Psoas muscle (tissue), 8 donors: Measurements from ENCODE around the gene FAF2. TPM values are rescaled to one million over a fixed set of nuclear protein-coding genes. Genes with fewer than 3 reads are reported as not detected.

ENCODE experiments used
- ATAC-seq, 4 donors: fragments of 200-7000 bp; cut with Tn5 transposase; one replicate each; pipeline ENCODE4 v1.9.1; 2020; ENCODE audit warnings: moderate library complexity in 3 of 4, mild to moderate bottlenecking in 2 of 4
- DNase-seq, 2 donors: peaks; one replicate each; pipeline ENCODE4 v3.0.0-alpha.2; 2020
- H3K27ac ChIP-seq: fragments of 200-600 bp; one replicate; pipeline ENCODE4 v1.8.0; 2022
- H3K27me3 ChIP-seq, 3 donors: fragments of 200-600 bp in 1 of 3; one replicate each; pipeline versions ENCODE4 v1.6.1 to v1.8.0; 2013 to 2022; ENCODE audit warnings: low read length in 2 of 3, mild to moderate bottlenecking in 2 of 3, moderate library complexity in 1 of 3; ENCODE audit not compliant: insufficient read depth in 3 of 3
- H3K36me3 ChIP-seq, 2 donors: fragments of 200-600 bp in 1 of 2; one replicate each; pipeline versions ENCODE4 v1.6.1 to v1.8.0; 2013 to 2022; ENCODE audit warnings: low read depth in 1 of 2, mild to moderate bottlenecking in 1 of 2, moderate library complexity in 1 of 2; ENCODE audit not compliant: insufficient read depth in 1 of 2
- H3K4me1 ChIP-seq: fragments of 200-600 bp; one replicate; pipeline ENCODE4 v1.8.0; 2022
- H3K4me3 ChIP-seq: fragments of 200-600 bp; one replicate; pipeline ENCODE4 v1.8.0; 2022; ENCODE audit warnings: mild to moderate bottlenecking
- H3K9me3 ChIP-seq: fragments of 200-600 bp; one replicate; pipeline ENCODE4 v1.8.0; 2022
- CTCF ChIP-seq: fragments of 200-600 bp; IDR thresholded peaks from one replicate; pipeline ENCODE4 v1.8.0; 2022; ENCODE audit warnings: antibody characterized with exemption
- WGBS, 3 donors: extraction: QIAGEN DNeasy Blood & Tissue Kit; methylation state at CpG; one replicate each; pipeline versions ENCODE4 v1.1.6 to v1.1.7; 2013; 5-methylcytosine and 5-hydroxymethylcytosine counted together
- intact Hi-C, 2 donors: fragments of 100-400 bp; cut with DNase I; formaldehyde crosslinking; loops; one replicate each; pipeline versions ENCODE4 v1.11.0 to v1.14.2; 2022
- polyA plus RNA-seq, 3 donors: library from polyadenylated mRNA; stranded (reverse); fragments of 200-250 nt; gene quantifications; one replicate each; pipeline ENCODE4 v1.2.3, GENCODE V29; 2013
- total RNA-seq, 4 donors: library from RNA; stranded (reverse); fragmentation: NEBNext Ultra II Directional in 2 of 4; extraction: Animal tissue kit (Norgen Biotek cat#: 25700) in 2 of 4; gene quantifications; one replicate each; pipeline versions ENCODE4 v1.2.1 to v1.2.4, GENCODE V29; 2021 to 2023
- donor health status: healthy with polysubstance abuse.
- donor health status: DM: no; HTN: no; CAD: no; lungs with moderate emphysema.
- donor health status: Bipolar disorder and iron deficiency.
- donor health status: healthy.
- donor health status: DM: yes; HTN: yes; CAD: no.
- donor health status: DM: no; HTN: no; CAD: no.
- donor health status: DM: no; HTN: no; CAD: no.
- donor health status: DM: yes; HTN: yes; CAD: no.

Gene FAF2
- total and polyA plus RNA-seq, 7 donors = 8.4 to 22.8 (median 14.7) TPM

- no peak overlapping the region for H3K4me3 ChIP-seq
- H3K27me3 ChIP-seq = no peaks in the 10 kb centered on the region
- H3K27ac ChIP-seq = no peak overlapping the region
- H3K9me3 ChIP-seq = no peaks in the 10 kb centered on the region
- H3K36me3 ChIP-seq = no peaks in the 10 kb centered on the region
- DNase-seq (no peak), ATAC-seq (no peak)
- H3K4me1 ChIP-seq = no peaks in the 10 kb centered on the region
- no peak for TF ChIP-seq CTCF
- intact Hi-C loops = no loop called here
- WGBS, 3 donors = 89 to 100% (median 100%) methylated on average over 1 of the region's 1 CpG
These were observed 23.0 kb upstream of the FAF2 start for GRCh38 chr5:176425138-176425537.

- no peaks in the 10 kb centered on the region for H3K4me1 ChIP-seq
- H3K9me3 ChIP-seq = no peaks in the 10 kb centered on the region
- H3K4me3 ChIP-seq = no peak overlapping the region
- H3K27ac ChIP-seq = no peak overlapping the region
- no peaks in the 10 kb centered on the region for H3K36me3 ChIP-seq
- 81 to 91% (median 85%) methylated on average over 1 of the region's 1 CpG for WGBS, 3 donors
- H3K27me3 ChIP-seq = no peaks in the 10 kb centered on the region
- DNase-seq (no peak), ATAC-seq (no peak)
- no peak for TF ChIP-seq CTCF
- intact Hi-C loops = no loop called here
These were observed 22.4 kb upstream of the FAF2 start for GRCh38 chr5:176425791-176426190.

- Histone ChIP-seq H3K27me3 (no peaks in the 10 kb centered on the region), H3K36me3 (no peaks in the 10 kb centered on the region), H3K9me3 (no peaks in the 10 kb centered on the region), H3K4me3 (no peak overlapping the region), H3K4me1 (no peaks in the 10 kb centered on the region), H3K27ac (no peak overlapping the region)
- ATAC-seq (no peak), DNase-seq (no peak)
- intact Hi-C loops = no loop called here
- WGBS, 3 donors = 58 to 82% (median 73%) methylated on average over 1 of the region's 1 CpG
- no peak for TF ChIP-seq CTCF
These were observed 21.3 kb upstream of the FAF2 start for GRCh38 chr5:176426876-176427275.

GRCh38 chr5:176427971-176428370, 20.2 kb upstream of the FAF2 start:
- no peak for DNase-seq
- H3K27ac ChIP-seq = no peak overlapping the region
- H3K4me3 ChIP-seq = no peak overlapping the region
- H3K4me1 ChIP-seq = no peaks in the 10 kb centered on the region
- no peaks in the 10 kb centered on the region for H3K9me3 ChIP-seq
- TF ChIP-seq CTCF = no peak
- H3K36me3 ChIP-seq = no peaks in the 10 kb centered on the region
- no peak for ATAC-seq
- WGBS, 3 donors = 68 to 81% (median 78%) methylated on average over 4 of the region's 4 CpGs
- no peaks in the 10 kb centered on the region for H3K27me3 ChIP-seq
- intact Hi-C loops = no loop called here

GRCh38 chr5:176429972-176430371, 18.2 kb upstream of the FAF2 start:
- no peaks in the 10 kb centered on the region for H3K36me3 ChIP-seq
- no peak for DNase-seq
- no peaks in the 10 kb centered on the region for H3K9me3 ChIP-seq
- no peak for TF ChIP-seq CTCF
- H3K27ac ChIP-seq = no peak overlapping the region
- WGBS, 3 donors = 59 to 64% (median 63%) methylated on average over 4 of the region's 4 CpGs
- H3K4me1 ChIP-seq = no peaks in the 10 kb centered on the region
- intact Hi-C loops = no loop called here
- ATAC-seq = no peak
- no peak overlapping the region for H3K4me3 ChIP-seq
- peaks cover 0 to 4% (median 0%) of the 10 kb centered on the region in 3 donors for H3K27me3 ChIP-seq
